Measurements from ENCODE around the gene EYS. TPM values are rescaled to one million over a fixed set of nuclear protein-coding genes. Genes with fewer than 3 reads are reported as not detected.

Gene EYS
- total RNA-seq, 1 donor from 2014 or later, result not detected

- ATAC-seq, result no peak
- intact Hi-C loops (cut with DNase I), result no loop called here
Measured at GRCh38 chr6:64874776-64875175, 832.2 kb downstream of the EYS start.

GRCh38 chr6:64872633-64873032 is 834.4 kb downstream of the EYS start:
- Histone ChIP-seq H3K9me3 (no peaks in the 10 kb centered on the region), H3K4me3 (no peak overlapping the region), H3K36me3 (no peaks in the 10 kb centered on the region), H3K27me3 (ENCODE audit: low read depth) (no peaks in the 10 kb centered on the region), H3K27ac (no peak overlapping the region), H3K4me1 (no peaks in the 10 kb centered on the region)
- no peak for ATAC-seq
- TF ChIP-seq CTCF (IDR thresholded peaks at IDR 0.05), result no peak
- intact Hi-C loops (cut with DNase I), result no loop called here
- no peak for DNase-seq

More at GRCh38 chr6:64874776-64875175, 832.2 kb downstream of the EYS start:
- Histone ChIP-seq H3K4me3 (no peak overlapping the region), H3K27me3 (ENCODE audit: low read depth) (no peaks in the 10 kb centered on the region), H3K4me1 (no peaks in the 10 kb centered on the region), H3K36me3 (no peaks in the 10 kb centered on the region), H3K9me3 (no peaks in the 10 kb centered on the region), H3K27ac (no peak overlapping the region)
- DNase-seq, result no peak
- no peak for TF ChIP-seq CTCF (IDR thresholded peaks at IDR 0.05)

- intact Hi-C loops (cut with DNase I), result no loop called here
- no peak for TF ChIP-seq CTCF (IDR thresholded peaks at IDR 0.05)
- H3K27me3 ChIP-seq (ENCODE audit: low read depth), result no peaks in the 10 kb centered on the region
- H3K4me3 ChIP-seq, result no peak overlapping the region
- H3K4me1 ChIP-seq, result no peaks in the 10 kb centered on the region
- no peak overlapping the region for H3K27ac ChIP-seq
- no peaks in the 10 kb centered on the region for H3K36me3 ChIP-seq
- ATAC-seq (peak in 1 of 2 donors; percentile 32), DNase-seq (no peak)
- H3K9me3 ChIP-seq, result no peaks in the 10 kb centered on the region
Measured at GRCh38 chr6:64861039-64861651, 845.9 kb downstream of the EYS start.

- Histone ChIP-seq H3K36me3 (no peaks in the 10 kb centered on the region), H3K27me3 (ENCODE audit: low read depth) (no peaks in the 10 kb centered on the region), H3K9me3 (no peaks in the 10 kb centered on the region), H3K27ac (no peak overlapping the region), H3K4me3 (no peak overlapping the region), H3K4me1 (no peaks in the 10 kb centered on the region)
- ATAC-seq, result peak in 1 of 2 donors; percentile 32
- DNase-seq, result no peak
- intact Hi-C loops (cut with DNase I), result no loop called here
- no peak for TF ChIP-seq CTCF (IDR thresholded peaks at IDR 0.05)
Measured at GRCh38 chr6:64860203-64860602, 846.8 kb downstream of the EYS start.

- no peaks in the 10 kb centered on the region for H3K27me3 ChIP-seq (ENCODE audit: low read depth)
- intact Hi-C loops (cut with DNase I), result no loop called here
- no peaks in the 10 kb centered on the region for H3K9me3 ChIP-seq
- DNase-seq (no peak), ATAC-seq (no peak)
- H3K36me3 ChIP-seq, result no peaks in the 10 kb centered on the region
- H3K27ac ChIP-seq, result no peak overlapping the region
- H3K4me1 ChIP-seq, result no peaks in the 10 kb centered on the region
- no peak overlapping the region for H3K4me3 ChIP-seq
- no peak for TF ChIP-seq CTCF (IDR thresholded peaks at IDR 0.05)
Measured at GRCh38 chr6:64850121-64850520, 856.9 kb downstream of the EYS start.
